ENCODE data around the gene NAAA.
"Not testable (repeated sequence)": the region's sequence is repeated elsewhere in the genome, so short reads cannot be mapped to it uniquely, and the experiment has no call there.

Gene NAAA

DNA sequence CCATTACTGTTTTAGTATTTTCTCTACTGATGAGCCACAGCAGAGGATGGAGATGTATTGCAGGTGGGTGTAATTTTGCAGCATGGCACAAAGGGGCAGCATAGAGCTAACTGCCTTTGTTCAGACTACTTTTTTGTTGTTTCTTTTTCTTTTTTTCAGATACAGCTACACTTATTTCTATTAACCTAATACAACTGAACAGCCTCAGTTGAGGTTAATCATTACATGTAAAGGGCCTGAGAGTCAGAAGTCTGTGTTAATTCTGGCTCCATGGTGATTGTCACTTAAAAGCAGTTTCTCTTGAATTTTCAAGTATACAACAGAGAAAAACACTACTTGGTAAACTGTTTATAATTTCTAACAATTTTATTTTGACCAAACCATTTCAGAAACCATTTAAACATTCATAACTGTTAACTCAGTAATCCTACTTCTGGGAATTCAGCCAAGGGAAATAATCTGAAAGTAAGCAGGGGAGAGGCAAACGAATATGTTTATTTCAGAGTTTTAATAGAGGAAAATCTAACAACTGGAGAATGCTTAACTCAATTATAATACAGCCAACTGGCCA lies 24.6 kb downstream of the NAAA start:
- peak; percentile 32 for DNase-seq

DNA sequence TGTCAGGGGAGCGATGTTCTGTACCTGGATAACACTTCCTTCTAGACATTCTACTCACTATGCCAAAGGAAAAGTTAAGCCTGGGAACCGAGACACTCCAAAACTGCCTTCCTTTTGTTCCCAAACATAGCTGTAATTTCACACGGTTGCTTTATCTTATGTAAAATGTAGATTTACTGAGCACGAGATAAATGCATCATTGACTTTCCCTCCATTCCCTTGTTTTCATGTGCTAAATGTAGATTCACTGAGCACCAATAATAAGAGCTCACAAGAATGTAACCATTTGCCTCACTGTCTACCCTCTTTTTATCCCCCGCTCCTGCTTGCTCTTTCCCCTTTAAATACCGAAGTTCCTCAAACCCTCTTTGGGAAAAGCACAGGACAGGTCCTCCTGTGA lies 27.8 kb downstream of the NAAA start:
- no peak for DNase-seq

DNA sequence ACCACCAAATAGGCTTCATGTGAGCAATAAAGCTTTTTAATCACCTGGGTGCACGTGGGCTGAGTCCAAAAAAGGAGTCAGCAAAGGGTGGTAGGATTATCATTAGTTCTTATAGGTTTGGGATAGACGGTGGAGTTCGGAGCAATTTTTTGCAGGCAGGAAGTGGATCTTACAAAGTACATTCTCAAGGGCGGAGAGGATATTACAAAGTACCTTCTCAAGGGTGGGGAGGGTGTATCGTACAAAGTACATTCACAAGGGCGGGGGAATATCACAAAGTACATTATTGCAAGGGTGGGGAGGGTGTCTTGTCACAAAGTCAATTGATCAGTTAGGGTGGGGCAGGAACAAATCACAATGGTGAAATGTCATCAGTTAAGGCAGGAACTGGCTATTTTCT lies 30.0 kb downstream of the NAAA start:
- not testable (repeated sequence) for DNase-seq

DNA sequence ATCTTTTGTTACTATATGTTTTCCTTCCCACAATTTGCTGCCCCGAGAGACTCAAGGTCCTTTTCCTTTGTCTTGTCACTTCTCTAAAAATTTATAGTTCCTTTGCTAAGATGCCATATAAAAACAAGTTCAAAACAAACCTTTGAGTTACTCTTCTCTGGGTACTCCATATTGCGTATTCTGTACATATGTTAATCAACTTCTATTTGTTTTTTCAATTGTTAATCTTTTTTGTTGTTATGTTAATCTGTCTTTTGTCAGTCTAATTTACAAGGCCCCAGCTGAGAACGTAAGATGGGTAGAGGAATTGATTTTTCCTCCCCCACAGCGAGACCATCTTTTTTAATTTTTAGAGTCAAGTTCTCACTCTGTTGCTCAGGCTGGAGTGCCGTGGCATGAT lies 31.4 kb downstream of the NAAA start:
- no peak for DNase-seq

DNA sequence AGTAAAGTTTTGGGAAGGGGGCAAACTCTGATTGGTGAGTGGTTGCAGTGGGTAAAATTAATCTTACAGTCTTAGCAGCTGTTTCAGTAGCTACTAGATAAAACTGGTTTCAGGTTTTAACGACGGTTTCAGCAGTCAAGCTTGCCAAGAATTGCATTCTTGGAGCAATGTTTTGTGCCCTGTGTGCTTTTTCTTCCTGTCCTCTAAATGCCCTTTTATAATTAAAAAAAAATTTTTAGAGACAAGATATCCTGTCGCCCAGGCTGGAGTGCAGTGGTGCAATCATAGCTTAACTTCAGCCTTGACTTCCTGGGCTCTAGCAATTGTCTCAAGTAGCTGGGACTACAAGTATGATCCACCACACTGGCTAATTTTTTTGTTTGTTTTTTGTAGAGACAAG lies 32.3 kb downstream of the NAAA start:
- DNase-seq: no peak

DNA sequence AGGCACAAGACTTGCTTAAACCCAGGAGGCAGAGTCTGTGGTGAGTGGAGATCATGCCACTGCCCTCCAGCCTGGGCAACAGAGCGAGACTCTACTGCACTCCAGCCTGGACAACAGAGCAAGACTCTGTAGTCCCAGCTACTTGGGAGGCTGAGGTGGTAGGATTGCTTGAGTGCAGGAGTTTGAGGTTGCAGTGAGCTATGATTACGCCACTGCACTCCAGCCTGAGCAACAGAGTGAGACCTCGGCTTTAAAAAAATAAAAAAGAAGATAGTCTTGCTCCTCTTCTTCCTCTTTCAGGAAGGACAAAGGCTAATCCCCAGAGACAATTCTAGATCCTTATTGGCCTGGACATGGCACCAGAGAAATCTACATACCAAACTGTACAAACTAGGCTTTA lies 32.8 kb downstream of the NAAA start:
- DNase-seq: no peak

DNA sequence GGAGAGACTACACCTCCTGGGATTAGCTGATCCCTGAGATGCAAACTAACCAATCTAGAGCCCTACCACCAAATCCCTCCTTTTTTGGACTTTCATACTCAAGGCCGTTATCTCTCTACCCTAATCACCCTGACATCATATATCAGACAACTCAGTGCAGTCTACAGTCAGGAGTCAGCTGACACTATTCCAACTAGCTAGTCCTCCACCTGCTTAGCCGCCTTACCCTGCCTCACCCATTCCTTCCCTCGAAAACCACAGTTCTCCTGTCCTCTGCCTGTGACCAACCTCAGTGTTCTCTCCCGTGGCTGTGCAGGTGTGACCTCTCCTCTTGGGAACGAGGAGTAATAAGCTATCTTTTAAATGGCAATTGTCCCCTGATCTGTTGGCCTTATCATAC lies 36.7 kb downstream of the NAAA start:
- DNase-seq: no peak

DNA sequence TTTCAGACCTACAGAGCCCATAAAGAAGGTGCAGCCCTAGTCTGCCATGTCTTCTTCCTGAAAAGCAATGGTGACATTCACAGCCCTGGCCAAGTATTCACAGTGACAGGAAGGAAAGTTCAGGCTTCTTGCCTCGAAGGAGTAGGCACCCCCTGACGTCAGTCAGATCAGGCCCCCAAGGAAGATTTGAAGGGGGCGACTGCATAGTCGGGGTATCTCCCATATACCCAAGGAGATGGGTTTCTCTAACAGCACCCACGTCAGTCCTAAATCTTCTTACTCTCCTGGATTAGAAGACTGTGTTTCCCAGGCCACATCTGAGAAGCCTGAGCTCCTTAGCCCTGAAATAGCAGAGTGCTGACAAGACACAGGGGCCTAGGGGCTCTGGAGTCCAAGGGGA lies 38.5 kb downstream of the NAAA start, which contains the start of gene PPEF2:
PPEF2 (minus strand) TSS at position 101 of the 400 bp plus-strand sequence. CDS start 6,127 bp downstream, outside the sequence.
- no peak for DNase-seq

DNA sequence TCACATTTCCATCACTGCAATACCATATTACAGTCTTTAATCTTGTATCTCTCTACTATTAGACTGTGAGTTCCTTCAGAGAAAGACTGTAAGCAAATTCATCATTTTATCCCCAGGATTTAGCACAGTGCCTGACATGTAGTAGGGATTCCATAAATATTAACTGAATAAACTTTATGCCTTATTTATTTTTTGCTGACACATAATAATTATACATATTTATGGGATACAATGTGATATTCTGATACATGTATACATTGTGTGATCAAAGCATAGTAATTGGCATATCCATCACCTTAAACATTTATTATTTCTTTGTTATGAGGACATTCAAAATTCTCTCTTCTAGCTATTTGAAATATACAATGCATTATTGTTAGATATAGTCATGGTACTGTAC lies 42.3 kb downstream of the NAAA start:
- DNase-seq: no peak

DNA sequence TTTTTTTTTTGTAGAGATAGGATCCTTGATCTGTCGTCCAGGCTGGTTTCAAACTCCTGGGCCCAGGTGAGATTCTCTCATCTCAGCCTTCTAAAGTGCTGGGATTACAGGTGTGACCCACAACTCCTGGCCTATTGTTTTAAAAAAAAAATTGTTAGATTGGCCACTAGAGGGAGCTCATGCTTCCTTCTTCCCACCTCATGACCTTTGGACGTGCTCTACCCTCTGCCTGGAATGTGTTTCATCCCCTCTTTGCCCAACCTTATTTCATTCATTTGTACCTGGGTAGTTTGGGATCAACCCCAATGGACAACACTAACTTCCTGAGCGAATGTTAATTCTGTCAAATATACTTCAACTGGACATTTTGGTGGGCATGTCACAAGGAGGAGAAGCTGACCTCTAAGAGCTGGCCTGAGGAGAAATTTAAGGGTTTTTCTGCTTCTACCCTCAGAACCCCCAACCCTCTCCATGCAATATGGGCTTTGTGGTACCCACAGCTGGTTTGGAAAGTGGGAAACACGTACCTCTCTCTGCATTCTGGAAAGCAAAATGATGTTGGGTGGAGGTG lies 45.0 kb downstream of the NAAA start:
- DNase-seq: no peak

DNA sequence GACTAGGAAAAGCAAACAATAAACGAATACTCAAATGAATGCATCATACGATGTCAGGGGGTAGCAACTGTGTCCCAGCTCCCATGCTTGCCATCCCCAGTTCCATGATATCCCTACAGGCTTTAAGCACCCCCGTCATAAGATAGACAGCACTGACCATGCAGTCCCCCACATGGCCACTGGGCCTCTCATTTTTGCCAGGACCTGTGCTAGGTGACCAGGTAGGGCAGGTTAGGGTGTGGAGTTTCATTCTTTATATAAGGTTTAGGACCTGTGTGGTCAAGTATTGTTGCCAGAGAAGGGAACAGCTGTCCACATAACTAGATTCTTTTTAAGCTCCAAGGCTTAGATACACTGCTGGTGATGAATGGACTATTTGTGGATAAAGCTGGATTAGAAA lies 48.3 kb downstream of the NAAA start:
- no peak for DNase-seq

DNA sequence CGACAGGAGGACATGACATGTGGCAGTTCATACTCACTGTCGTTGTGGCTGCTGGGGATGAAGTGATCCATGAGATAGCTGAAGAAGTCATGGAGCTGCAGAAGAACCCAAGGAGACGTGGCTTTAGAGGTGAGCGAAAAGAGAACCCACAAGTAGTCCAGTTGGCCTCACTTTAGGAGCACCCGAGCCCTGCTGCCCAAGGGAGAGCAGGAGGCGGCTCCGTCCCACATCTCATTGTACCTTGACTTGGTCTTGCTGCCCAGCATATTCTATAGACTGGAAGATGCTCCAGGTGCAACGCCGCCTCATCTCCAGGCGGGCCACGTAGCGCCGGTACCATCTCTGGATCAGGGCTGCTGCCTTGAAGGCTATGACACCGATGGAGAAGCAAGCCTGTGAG lies 49.2 kb downstream of the NAAA start:
- no peak for DNase-seq

DNA sequence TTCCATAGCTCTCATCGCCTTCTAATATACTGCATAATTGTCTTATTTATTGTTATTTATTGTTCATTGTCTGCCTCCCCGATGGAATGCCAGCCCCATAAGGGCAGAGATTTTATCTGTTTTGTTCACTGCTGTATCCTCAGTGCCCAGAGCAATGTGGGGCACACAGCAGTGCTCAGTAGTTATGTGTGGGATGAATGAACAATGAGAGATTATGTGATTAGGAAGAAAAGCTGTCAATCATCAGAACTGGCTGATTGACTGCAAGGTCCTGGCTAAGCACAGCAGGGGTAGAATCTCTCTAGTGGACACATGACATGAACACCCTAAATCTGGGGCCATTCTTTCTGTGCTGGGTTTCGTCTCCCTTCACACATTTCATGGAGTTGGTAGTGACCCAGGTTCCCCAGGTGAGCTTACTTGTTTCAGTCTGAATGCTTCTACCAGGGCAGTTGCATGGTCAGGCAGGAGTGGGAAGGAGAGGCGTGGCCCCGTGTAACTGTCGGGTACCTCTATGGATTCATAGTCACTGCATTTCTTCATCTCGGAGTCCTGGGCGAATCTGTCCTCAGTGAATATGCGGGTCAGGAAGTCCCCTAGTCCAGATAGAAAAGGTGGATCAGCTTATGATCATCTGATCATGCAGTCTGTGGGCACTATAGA lies 51.1 kb downstream of the NAAA start:
- no peak for DNase-seq

DNA sequence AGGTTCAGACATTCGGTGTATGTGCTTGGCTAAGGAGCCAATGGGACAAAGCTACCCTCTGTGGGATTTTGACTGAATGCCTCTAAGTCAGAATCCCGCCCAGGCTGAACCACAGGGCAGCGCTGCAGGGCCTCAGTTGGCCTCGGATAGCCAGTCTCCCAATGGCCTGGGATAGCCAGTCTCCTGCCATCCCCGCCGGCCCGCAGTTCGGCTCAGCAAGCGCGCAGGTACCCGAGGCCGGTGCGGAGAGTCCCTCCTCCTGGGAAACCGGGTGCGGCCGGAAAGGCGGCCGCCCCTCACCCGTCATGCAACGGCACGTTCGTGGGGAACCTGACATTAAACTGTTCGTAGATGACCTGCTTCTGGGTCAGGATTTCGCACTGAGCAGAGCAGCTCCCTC lies 54.7 kb downstream of the NAAA start:
- no peak for DNase-seq

DNA sequence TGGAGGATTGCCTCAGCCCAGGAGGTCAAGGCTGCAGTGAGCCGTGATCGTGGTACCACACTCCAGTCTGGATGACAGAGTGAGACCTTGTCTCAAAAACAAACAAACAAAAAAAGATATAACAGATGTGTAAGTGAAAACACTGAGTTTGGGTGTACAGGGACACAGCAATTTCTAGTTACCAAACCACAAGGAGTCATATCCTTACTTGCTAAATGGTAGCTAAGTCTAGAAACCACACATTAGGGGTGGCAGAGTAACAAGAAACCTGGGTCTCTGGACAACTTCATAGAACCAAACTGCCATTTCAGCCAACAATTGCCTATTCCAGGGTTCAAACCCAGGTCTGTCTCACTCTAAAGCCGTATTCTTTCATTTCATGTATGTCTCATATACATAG lies 59.3 kb downstream of the NAAA start:
- DNase-seq: no peak

DNA sequence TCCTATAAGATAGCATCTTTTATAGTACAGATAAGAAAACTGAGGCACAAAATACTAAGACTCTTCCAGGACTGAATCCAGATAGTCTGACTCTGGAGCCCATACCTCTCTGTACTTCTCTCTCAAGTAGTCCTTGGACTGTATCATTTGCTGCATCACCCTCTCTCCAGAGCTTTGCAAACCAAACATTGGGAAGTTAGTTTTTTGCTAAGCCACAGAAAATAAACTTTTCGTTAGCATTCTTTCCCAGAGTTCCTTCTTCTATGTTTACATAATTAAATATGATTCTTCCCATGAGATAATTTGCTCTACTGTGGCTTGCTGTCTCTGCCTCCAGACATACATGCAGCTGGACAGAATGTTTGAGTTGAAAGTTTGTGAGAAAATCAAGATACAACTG lies 60.5 kb downstream of the NAAA start:
- DNase-seq: no peak

DNA sequence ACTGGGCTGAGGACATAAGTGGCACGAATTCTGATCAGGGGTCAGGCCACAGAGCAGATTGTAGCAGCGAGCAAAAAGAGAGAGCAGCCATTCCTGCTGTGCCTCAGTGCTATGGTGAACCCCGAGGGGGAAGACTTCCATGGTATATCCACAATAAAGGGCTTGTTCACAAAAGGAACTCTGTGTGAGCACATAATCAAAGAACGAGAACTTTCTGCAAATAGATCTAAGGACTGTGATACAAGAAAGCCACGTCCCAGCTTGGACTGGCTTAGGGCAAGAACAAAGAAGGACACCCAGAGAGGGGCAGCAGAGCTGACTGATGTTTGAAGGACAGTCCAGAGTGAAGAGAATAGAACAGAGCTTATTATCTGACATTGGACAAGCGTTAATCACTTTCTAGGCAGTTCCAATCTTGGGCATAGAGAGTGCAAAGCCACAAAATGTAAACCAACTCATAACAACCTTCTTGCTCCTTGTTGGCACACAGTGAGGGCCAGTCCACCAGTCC lies 62.5 kb downstream of the NAAA start:
- DNase-seq: no peak

DNA sequence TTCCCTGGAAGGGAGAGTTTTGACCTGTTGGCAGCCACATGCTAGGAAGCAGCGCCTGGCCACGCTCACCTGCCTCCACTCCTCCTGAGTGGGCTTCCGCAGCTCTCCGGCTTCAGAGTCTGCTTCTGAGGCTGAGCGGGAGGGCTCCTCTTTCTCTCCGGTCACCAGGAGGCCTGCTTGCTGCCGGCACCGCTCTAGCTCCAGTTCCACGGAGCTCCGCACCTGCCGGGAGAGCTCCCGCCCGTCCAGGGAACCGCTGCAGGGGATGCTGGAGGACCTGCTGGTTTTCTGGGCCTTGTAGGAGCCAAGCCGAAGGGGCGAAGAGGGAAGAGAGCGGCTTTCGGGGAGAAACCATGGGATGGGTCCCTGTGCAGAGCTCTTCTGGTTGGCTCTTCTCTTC lies 64.6 kb downstream of the NAAA start:
- no peak for DNase-seq

DNA sequence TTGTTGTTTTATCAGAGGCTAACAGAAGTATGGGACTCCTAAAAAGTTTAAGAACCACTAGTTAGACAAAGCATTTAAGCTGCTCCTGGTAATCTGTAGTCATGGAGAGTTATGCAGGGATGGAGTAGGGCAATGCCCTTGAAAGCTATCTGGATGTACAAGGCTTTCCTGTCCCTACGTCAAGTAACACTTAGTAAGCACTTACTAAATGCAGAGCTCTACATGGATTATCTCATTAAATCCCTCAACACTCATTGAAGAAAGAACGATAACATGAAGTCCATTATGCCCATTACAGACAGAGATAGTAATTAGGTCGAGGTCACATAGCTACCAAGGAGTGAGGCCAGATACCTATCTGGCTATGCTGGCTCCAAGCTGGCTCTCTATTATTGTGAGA lies 71.7 kb downstream of the NAAA start:
- DNase-seq: no peak

DNA sequence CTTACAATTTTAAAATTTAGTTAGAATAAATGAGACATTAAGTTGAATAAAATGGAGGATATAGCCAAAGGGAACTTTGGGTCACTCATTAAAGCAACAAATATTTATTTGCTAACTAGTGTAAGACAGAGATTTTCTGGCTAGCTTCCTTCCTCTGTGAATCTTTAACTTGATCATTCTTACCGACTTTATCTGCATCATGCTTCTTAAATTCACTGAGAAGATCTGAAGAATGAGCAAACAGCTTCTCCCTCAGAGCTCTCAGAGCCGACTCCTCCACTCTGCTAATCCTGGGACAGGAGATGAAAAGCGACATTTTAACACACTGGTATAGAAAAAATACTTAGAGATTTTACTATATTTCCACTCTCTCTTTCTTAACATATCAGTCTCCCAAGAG lies 73.7 kb downstream of the NAAA start:
- no peak for DNase-seq
